K562 (cell line): Measurements from ENCODE around the gene ARHGAP26. TPM values are rescaled to one million over a fixed set of nuclear protein-coding genes. Genes with fewer than 3 reads are reported as not detected.

Source experiments
- ATAC-seq: fragments of 200-7000 bp; cut with Tn5 transposase; 3 replicates; pipeline ENCODE4 v1.9.1; 2020; ENCODE audit warnings: moderate library complexity
- BruUV-seq: library from RNA; stranded (reverse); fragments of 400-500 nt; replicated peaks from 2 replicates; lab custom pipeline; 2021; lab: Mats Ljungman, UMichigan
- CTCF ChIA-PET: fragments of 300-600 bp; formaldehyde crosslinking; extraction: SDS; loops from one replicate; lab custom pipeline; 2021; ENCODE audit warnings: low intra/inter-chr PET ratio; lab: Yijun Ruan, JAX
- POLR2A ChIA-PET: fragments of 300-600, 350-650 bp; sonication (Branson Sonifier 250); formaldehyde crosslinking; extraction: SDS; loops from one replicate; lab custom pipeline; 2021; ENCODE audit warnings: antibody characterized with exemption, inconsistent platforms; lab: Yijun Ruan, JAX
- DNase-seq, 4 experiments: peaks; one replicate each; pipeline versions ENCODE4 v3.0.0 to v3.0.0-alpha.2; 2011 to 2018; ENCODE audit warnings: low spot score in 3 of 4, mixed read lengths in 3 of 4; ENCODE audit errors: extremely low read depth in 1 of 4
- FAIRE-seq: peaks from 2 replicates; lab custom pipeline; 2011; peaks lifted over from hg19 to GRCh38; lab: Jason Lieb, UNC
- H2AFZ ChIP-seq: 2 replicates; pipeline ENCODE4 v1.6.0; 2011; ENCODE audit warnings: low read depth, low read length, control low read depth, inconsistent platforms
- H3K27ac ChIP-seq: fragments of 200-600 bp; 3 replicates; pipeline ENCODE4 v1.8.0; 2011; ENCODE audit warnings: low read depth, mild to moderate bottlenecking, control low read depth, inconsistent platforms, low read length, moderate library complexity, mixed read lengths; ENCODE audit errors: extremely low read depth
- H3K27me3 ChIP-seq, 2 experiments: fragments of 300-600 bp in 1 of 2; 2 replicates in 1 of 2; 3 replicates in 1 of 2; pipeline versions ENCODE4 v1.6.0 to v1.8.0; 2011; ENCODE audit warnings: inconsistent platforms in 2 of 2, low read length in 2 of 2, mild to moderate bottlenecking in 1 of 2, mixed read lengths in 1 of 2, moderate library complexity in 1 of 2; ENCODE audit not compliant: control insufficient read depth in 2 of 2, insufficient read depth in 2 of 2
- H3K36me3 ChIP-seq: fragments of 300-600 bp; 3 replicates; pipeline ENCODE4 v1.8.0; 2011; ENCODE audit warnings: mild to moderate bottlenecking, low read length, inconsistent platforms; ENCODE audit not compliant: control insufficient read depth, insufficient read depth
- H3K4me1 ChIP-seq, 2 experiments: fragments of 200-600 bp in 1 of 2; replicated peaks in 1 of 2; 2 replicates in 1 of 2; 3 replicates in 1 of 2; pipeline versions ENCODE4 v1.5.1 to v1.8.0; 2011; ENCODE audit warnings: inconsistent platforms in 2 of 2, low read length in 2 of 2, mild to moderate bottlenecking in 1 of 2, mixed read lengths in 1 of 2, moderate library complexity in 1 of 2; ENCODE audit not compliant: control insufficient read depth in 2 of 2, insufficient read depth in 2 of 2
- H3K4me2 ChIP-seq: 2 replicates; pipeline ENCODE4 v1.6.1; 2011; ENCODE audit warnings: low read length, control low read depth, inconsistent platforms, mixed read lengths; ENCODE audit not compliant: insufficient read depth
- H3K4me3 ChIP-seq: fragments of 200-600 bp; sonication (generic), shearing (Covaris generic); 2 replicates; pipeline ENCODE4 v1.5.1; 2016; ENCODE audit warnings: control low read depth, inconsistent platforms
- H3K79me2 ChIP-seq: fragments of 200-600 bp; 3 replicates; pipeline ENCODE4 v1.8.0; 2011; ENCODE audit warnings: low read length, inconsistent platforms; ENCODE audit not compliant: control insufficient read depth, insufficient read depth
- H3K9ac ChIP-seq, 2 experiments: 2 replicates each; pipeline versions ENCODE4 v1.6.0 to v1.6.1; 2011; ENCODE audit warnings: low read depth in 2 of 2, low read length in 2 of 2, control low read depth in 1 of 2, inconsistent platforms in 1 of 2, mild to moderate bottlenecking in 1 of 2, mixed read lengths in 1 of 2; ENCODE audit not compliant: insufficient read depth in 1 of 2
- H3K9me1 ChIP-seq: one replicate; pipeline ENCODE4 v1.6.0; 2011; ENCODE audit warnings: inconsistent platforms, mild to moderate bottlenecking, low read length, moderate library complexity; ENCODE audit not compliant: control insufficient read depth, insufficient read depth
- H3K9me3 ChIP-seq: replicated peaks from 2 replicates; pipeline ENCODE4 v1.5.1; 2011; ENCODE audit warnings: low read depth, low read length, inconsistent platforms; ENCODE audit not compliant: control insufficient read depth, insufficient read depth
- H4K20me1 ChIP-seq: replicated peaks from 2 replicates; pipeline ENCODE4 v1.6.1; 2011; ENCODE audit warnings: low read length, inconsistent platforms, mixed read lengths; ENCODE audit not compliant: control insufficient read depth, insufficient read depth
- CBX5 ChIP-seq: IDR thresholded peaks from 2 replicates; pipeline ENCODE4 v1.6.1; 2014; ENCODE audit warnings: low read depth, borderline replicate concordance
- COPS2 ChIP-seq: fragments of 450-650 bp; conservative IDR thresholded peaks from 2 replicates; pipeline ENCODE4 v1.6.1; 2016; ENCODE audit warnings: mild to moderate bottlenecking, moderate library complexity
- EP400 ChIP-seq: fragments of 450-650 bp; IDR thresholded peaks from 2 replicates; pipeline ENCODE4 v1.6.1; 2017; ENCODE audit warnings: antibody characterized with exemption, mild to moderate bottlenecking, moderate library complexity
- FOXA1 ChIP-seq: fragments of 450-650 bp; IDR thresholded peaks from 2 replicates; pipeline ENCODE4 v1.6.1; 2016; ENCODE audit warnings: mild to moderate bottlenecking, borderline replicate concordance
- MEF2A ChIP-seq: IDR thresholded peaks from 2 replicates; pipeline ENCODE4 v1.6.1; 2011; ENCODE audit warnings: low read depth, mild to moderate bottlenecking, low read length, moderate library complexity; ENCODE audit not compliant: control insufficient read depth
- PURB ChIP-seq: sonication (generic); formaldehyde crosslinking; IDR thresholded peaks from 2 replicates; pipeline ENCODE4 v1.9.0; 2021; ENCODE audit warnings: low read depth, mild to moderate bottlenecking, missing genetic modification reagents
- TAL1 ChIP-seq: fragments of 450-650 bp; IDR thresholded peaks from 2 replicates; pipeline ENCODE4 v1.6.1; 2016; ENCODE audit warnings: mild to moderate bottlenecking
- TARDBP ChIP-seq: fragments of 450-650 bp; IDR thresholded peaks from 2 replicates; pipeline ENCODE4 v1.6.1; 2016
- YY1 ChIP-seq, 3 experiments: IDR thresholded peaks; 2 replicates each; pipeline ENCODE4 v1.6.1; 2011; ENCODE audit warnings: low read length in 2 of 3, mild to moderate bottlenecking in 2 of 3, moderate library complexity in 2 of 3, borderline replicate concordance in 1 of 3, control low read depth in 1 of 3, low read depth in 1 of 3; ENCODE audit not compliant: insufficient read depth in 3 of 3, insufficient replicate concordance in 2 of 3, control insufficient read depth in 1 of 3, insufficient read length in 1 of 3; ENCODE audit errors: extremely low read depth in 1 of 3
- ZBTB11 ChIP-seq, 3 experiments: fragments of 200-800 bp in 1 of 3; fragments of 250-450 bp in 1 of 3; fragments of 450-650 bp in 1 of 3; sonication (Bioruptor Pico) in 1 of 3; sonication (Bioruptor generic) in 1 of 3; formaldehyde crosslinking in 1 of 3; IDR thresholded peaks; 2 replicates each; pipeline versions ENCODE4 v1.6.1 to v1.8.0; 2016 to 2022; ENCODE audit warnings: mild to moderate bottlenecking in 2 of 3, missing genetic modification characterization in 2 of 3, missing compliant biosample characterization in 1 of 3, moderate library complexity in 1 of 3
- ZNF780A ChIP-seq: fragments of 250-450 bp; sonication (Bioruptor Pico); IDR thresholded peaks from 2 replicates; pipeline ENCODE4 v1.5.0; 2021; ENCODE audit warnings: mild to moderate bottlenecking
- ZNF830 ChIP-seq: fragments of 250-450 bp; sonication (Bioruptor Pico); IDR thresholded peaks from 2 replicates; pipeline ENCODE4 v1.5.0; 2021; ENCODE audit warnings: mild to moderate bottlenecking
- WGBS: fragments of 100-300 bp; shearing (Covaris generic); methylation state at CpG from one replicate; pipeline ENCODE4 v1.1.6; 2016; ENCODE audit warnings: low coverage, mixed read lengths; ENCODE audit not compliant: insufficient coverage; ENCODE audit errors: missing lambda C conversion rate; 5-methylcytosine and 5-hydroxymethylcytosine counted together
- in situ Hi-C: fragments of 300-500 bp; cut with MboI; formaldehyde crosslinking; loops from 4 replicates; pipeline ENCODE4 v1.15.0; 2018; ENCODE audit warnings: inconsistent platforms, mixed read lengths
- intact Hi-C: fragments of 100-400 bp; cut with micrococcal nuclease; formaldehyde crosslinking; loops from 2 replicates; pipeline ENCODE4 v1.14.2; 2022
- polyA plus RNA-seq, 8 experiments: library from polyadenylated mRNA; depleted of rRNA in 4 of 8; stranded (reverse) in 5 of 8; unstranded in 3 of 8; fragments of >200 nt; fragmentation: Nextera tagmentation in 2 of 8; fragmentation: Illumina TruSeq in 1 of 8; extraction: Ambion mirVana in 2 of 8; extraction: Trizol in 1 of 8; gene quantifications; 2 replicates each; pipeline versions ENCODE4 v1.2.1 to v1.2.3, GENCODE V29; 2011 to 2014; ENCODE audit warnings: inconsistent platforms in 1 of 8, missing spikeins in 1 of 8
- total RNA-seq, 7 experiments: library from RNA; depleted of rRNA in 6 of 7; stranded (reverse); fragments of >200 nt in 6 of 7; fragmentation: Illumina TruSeq in 2 of 7; extraction: Trizol in 2 of 7; gene quantifications; 2 replicates each; pipeline versions ENCODE4 v1.2.1 to v1.2.3, GENCODE V29; 2011 to 2021; ENCODE audit warnings: low replicate concordance in 1 of 7
- TF ChIP-seq, protein P1 (sequence below): fragments of 250-450 bp; sonication (Bioruptor Pico); IDR thresholded peaks from 2 replicates; pipeline ENCODE4 v1.8.0; 2022; ENCODE audit warnings: moderate library complexity, mild to moderate bottlenecking, inconsistent platforms

The ARHGAP26 gene
- total and polyA plus RNA-seq, 9 of the 15 experiments (the other 6 are each of a cell fraction or from before 2014, with no cell fraction given) = 0.13 to 1.1 (median 0.55) TPM

GRCh38 chr5:142955628-142956027 is 185.5 kb downstream of the ARHGAP26 start:
- H2AFZ ChIP-seq = no peak overlapping the region
- no peak overlapping the region for H3K4me3 ChIP-seq
- POLR2A ChIA-PET = no interaction called here
- H3K9ac ChIP-seq = no peak overlapping the region
- no TSS peak for BruUV-seq
- intact Hi-C loops (no loop called here), in situ Hi-C loops (no loop called here)
- H4K20me1 ChIP-seq = no peaks in the 10 kb centered on the region
- TF ChIP-seq ZBTB11 (CRISPR knock-in tag; IDR thresholded peaks at IDR 0.05) (no peak), YY1 (IDR thresholded peaks at IDR 0.05; ENCODE audit: borderline replicate concordance in 1 of 3, control insufficient read depth in 1 of 3, extremely low read depth in 1 of 3, insufficient read depth in 3 of 3, insufficient read length in 1 of 3, insufficient replicate concordance in 2 of 3, low read depth in 1 of 3, low read length in 2 of 3) (no peak), CBX5 (no peak), TAL1 (no peak), FOXA1 (no peak), COPS2 (no peak), MEF2A (no peak), EP400 (no peak), ZNF780A (CRISPR knock-in tag) (no peak), TARDBP (no peak), ZNF830 (CRISPR knock-in tag) (no peak), PURB (CRISPR knock-in tag) (no peak)
- TF ChIP-seq, protein P1, sequence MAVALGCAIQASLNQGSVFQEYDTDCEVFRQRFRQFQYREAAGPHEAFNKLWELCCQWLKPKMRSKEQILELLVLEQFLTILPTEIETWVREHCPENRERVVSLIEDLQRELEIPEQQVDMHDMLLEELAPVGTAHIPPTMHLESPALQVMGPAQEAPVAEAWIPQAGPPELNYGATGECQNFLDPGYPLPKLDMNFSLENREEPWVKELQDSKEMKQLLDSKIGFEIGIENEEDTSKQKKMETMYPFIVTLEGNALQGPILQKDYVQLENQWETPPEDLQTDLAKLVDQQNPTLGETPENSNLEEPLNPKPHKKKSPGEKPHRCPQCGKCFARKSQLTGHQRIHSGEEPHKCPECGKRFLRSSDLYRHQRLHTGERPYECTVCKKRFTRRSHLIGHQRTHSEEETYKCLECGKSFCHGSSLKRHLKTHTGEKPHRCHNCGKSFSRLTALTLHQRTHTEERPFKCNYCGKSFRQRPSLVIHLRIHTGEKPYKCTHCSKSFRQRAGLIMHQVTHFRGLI (CRISPR knock-in tag) = no peak
- no peaks in the 10 kb centered on the region for H3K9me3 ChIP-seq
- 6% methylated on average over 1 of the region's 1 CpG for WGBS
- H3K36me3 ChIP-seq = no peaks in the 10 kb centered on the region
- DNase-seq (no peak), FAIRE-seq (no peak), ATAC-seq (no peak)
- no peaks in the 10 kb centered on the region for H3K9me1 ChIP-seq
- H3K27ac ChIP-seq = no peak overlapping the region
- H3K4me2 ChIP-seq = no peak overlapping the region
- no peaks in the 10 kb centered on the region for H3K4me1 ChIP-seq
- CTCF ChIA-PET = no interaction called here
- no peaks in the 10 kb centered on the region for H3K79me2 ChIP-seq
- H3K27me3 ChIP-seq = no peaks in the 10 kb centered on the region; a peak in 1 of 5 replicates
